Spleen (tissue), 11 donors: ENCODE data around the gene SCAF11. TPM values are rescaled to one million over a fixed set of nuclear protein-coding genes. Genes with fewer than 3 reads are reported as not detected.

Source experiments
- DNase-seq: peaks from one replicate; pipeline ENCODE4 v3.0.0-alpha.2; 2020
- H3K27ac ChIP-seq, 8 donors: fragments of 200-600 bp; sonication (generic) in 7 of 8; 1 replicate in 4 of 8; 2 replicates in 4 of 8; pipeline versions ENCODE4 v1.5.0 to v1.8.0; 2016 to 2021; ENCODE audit warnings: inconsistent platforms in 4 of 8, mild to moderate bottlenecking in 4 of 8, moderate library complexity in 1 of 8
- H3K27me3 ChIP-seq, 7 donors: fragments of 200-600 bp; sonication (generic) in 6 of 7; replicated peaks in 1 of 7; 1 replicate in 4 of 7; 2 replicates in 3 of 7; pipeline versions ENCODE4 v1.5.0 to v1.8.0; 2016 to 2021; ENCODE audit warnings: inconsistent platforms in 3 of 7, mild to moderate bottlenecking in 1 of 7
- H3K36me3 ChIP-seq, 6 donors: fragments of 200-600 bp; sonication (generic) in 5 of 6; 1 replicate in 4 of 6; 2 replicates in 2 of 6; pipeline versions ENCODE4 v1.5.0 to v1.8.0; 2016 to 2021; ENCODE audit warnings: inconsistent platforms in 2 of 6
- H3K4me1 ChIP-seq, 6 donors: fragments of 200-600 bp; sonication (generic) in 5 of 6; 1 replicate in 3 of 6; 2 replicates in 3 of 6; pipeline versions ENCODE4 v1.5.0 to v1.8.0; 2016 to 2021; ENCODE audit warnings: inconsistent platforms in 3 of 6
- H3K4me3 ChIP-seq, 8 donors: fragments of 200-600 bp; sonication (generic) in 7 of 8; 1 replicate in 4 of 8; 2 replicates in 4 of 8; pipeline versions ENCODE4 v1.5.0 to v1.8.0; 2016 to 2021; ENCODE audit warnings: inconsistent platforms in 4 of 8, mild to moderate bottlenecking in 4 of 8, moderate library complexity in 2 of 8
- H3K9me3 ChIP-seq, 8 donors: fragments of 200-600 bp; sonication (generic) in 7 of 8; 1 replicate in 4 of 8; 2 replicates in 4 of 8; pipeline versions ENCODE4 v1.5.0 to v1.8.0; 2016 to 2021; ENCODE audit warnings: inconsistent platforms in 4 of 8
- CTCF ChIP-seq, 11 experiments: fragments of 200-600 bp in 7 of 11; fragments of 450-650 bp in 4 of 11; sonication (generic) in 4 of 11; IDR thresholded peaks in 8 of 11; conservative IDR thresholded peaks in 3 of 11; 1 replicate in 7 of 11; 2 replicates in 4 of 11; pipeline versions ENCODE4 v1.4.0 to v1.8.0; 2016 to 2021; ENCODE audit warnings: antibody characterized with exemption in 11 of 11, inconsistent platforms in 4 of 11, mild to moderate bottlenecking in 1 of 11
- POLR2A ChIP-seq, 3 donors: fragments of 450-650 bp; IDR thresholded peaks; one replicate each; pipeline ENCODE4 v1.5.1; 2017; ENCODE audit warnings: antibody characterized with exemption in 3 of 3, mild to moderate bottlenecking in 1 of 3
- POLR2AphosphoS5 ChIP-seq, 3 donors: sonication (generic); formaldehyde crosslinking; IDR thresholded peaks; one replicate each; pipeline ENCODE4 v1.5.1; 2017; ENCODE audit warnings: antibody characterized with exemption in 3 of 3
- WGBS, 5 donors: extraction: QIAGEN DNeasy Blood & Tissue Kit in 3 of 5; methylation state at CpG; one replicate each; pipeline versions ENCODE4 v1.1.5 to v1.1.7; 2013 to 2018; 5-methylcytosine and 5-hydroxymethylcytosine counted together
- intact Hi-C: fragments of 100-400 bp; cut with DNase I; formaldehyde crosslinking; loops from one replicate; pipeline ENCODE4 v1.15.0; 2023; ENCODE audit warnings: low total_unique reads
- polyA plus RNA-seq, 3 donors: library from polyadenylated mRNA; stranded (reverse); fragments of 200-250 nt; gene quantifications; one replicate each; pipeline ENCODE4 v1.2.1, GENCODE V29; 2013
- total RNA-seq, 7 donors: library from RNA; depleted of rRNA in 3 of 7; stranded (reverse); fragments of >200 nt in 3 of 7; fragmentation: NEBNext Ultra II Directional in 4 of 7; extraction: Animal tissue kit (Norgen Biotek cat#: 25700) in 4 of 7; gene quantifications; one replicate each; pipeline versions ENCODE4 v1.1.0 to v1.2.1, GENCODE V29; 2016 to 2021
- donor health status: healthy with polysubstance abuse.
- donor health status: DM: no; HTN: no; CAD: no; lungs with moderate emphysema.
- donor health status: DM: no; HTN: no; CAD: no.
- donor health status: Bipolar disorder and iron deficiency.
- donor health status: healthy.
- donor health status: DM: no; HTN: no; CAD: no.
- donor health status: DM: yes; HTN: yes; CAD: no.

The SCAF11 gene
- total and polyA plus RNA-seq, 10 donors = 30.0 to 249 (median 170) TPM

GRCh38 chr12:45978108-45978507, 12.3 kb downstream of the SCAF11 start:
- H3K27me3 ChIP-seq = no peaks in the 10 kb centered on the region
- peaks cover 31 to 100% (median 89%) of the 10 kb centered on the region in 6 donors for H3K4me1 ChIP-seq
- no peaks in the 10 kb centered on the region for H3K9me3 ChIP-seq
- peaks cover 0 to 9% (median 0%) of the 10 kb centered on the region in 6 donors for H3K36me3 ChIP-seq
- WGBS, 5 donors = 85 to 96% (median 86%) methylated on average over 2 of the region's 2 CpGs
- no peak for DNase-seq
- no peak overlapping the region for H3K4me3 ChIP-seq
- intact Hi-C loops = no loop called here
- no peak overlapping the region for H3K27ac ChIP-seq
- TF ChIP-seq CTCF (IDR thresholded peaks at IDR 0.05 in 8 of 11, conservative IDR thresholded peaks at IDR 0.05 in 3 of 11) (no peak), POLR2A (IDR thresholded peaks at IDR 0.05) (no peak), POLR2AphosphoS5 (IDR thresholded peaks at IDR 0.05) (no peak)

GRCh38 chr12:45977620-45978019, 12.8 kb downstream of the SCAF11 start:
- intact Hi-C loops = no loop called here
- no peak for TF ChIP-seq CTCF (IDR thresholded peaks at IDR 0.05 in 8 of 11, conservative IDR thresholded peaks at IDR 0.05 in 3 of 11)
- TF ChIP-seq POLR2AphosphoS5 (IDR thresholded peaks at IDR 0.05) = no peak
- TF ChIP-seq POLR2A (IDR thresholded peaks at IDR 0.05) = no peak
- Histone ChIP-seq H3K9me3 (no peaks in the 10 kb centered on the region), H3K36me3 (peaks cover 0 to 9% (median 0%) of the 10 kb centered on the region in 6 donors), H3K27me3 (no peaks in the 10 kb centered on the region), H3K4me3 (no peak overlapping the region), H3K4me1 (peaks cover 33 to 99% (median 86%) of the 10 kb centered on the region in 6 donors), H3K27ac (no peak overlapping the region)
- DNase-seq = no peak

- Histone ChIP-seq H3K9me3 (no peaks in the 10 kb centered on the region), H3K4me1 (peaks cover 31 to 99% (median 83%) of the 10 kb centered on the region in 6 donors), H3K4me3 (no peak overlapping the region), H3K27me3 (no peaks in the 10 kb centered on the region), H3K36me3 (peaks cover 0 to 27% (median 0%) of the 10 kb centered on the region in 6 donors), H3K27ac (no peak overlapping the region)
- TF ChIP-seq CTCF (IDR thresholded peaks at IDR 0.05 in 8 of 11, conservative IDR thresholded peaks at IDR 0.05 in 3 of 11) = no peak
- TF ChIP-seq POLR2A (IDR thresholded peaks at IDR 0.05) = no peak
- no peak for TF ChIP-seq POLR2AphosphoS5 (IDR thresholded peaks at IDR 0.05)
- 91 to 97% (median 93%) methylated on average over 6 of the region's 6 CpGs for WGBS, 5 donors
- intact Hi-C loops = no loop called here
- DNase-seq = no peak
Observed at GRCh38 chr12:45975506-45975905, 14.9 kb downstream of the SCAF11 start.

DNA sequence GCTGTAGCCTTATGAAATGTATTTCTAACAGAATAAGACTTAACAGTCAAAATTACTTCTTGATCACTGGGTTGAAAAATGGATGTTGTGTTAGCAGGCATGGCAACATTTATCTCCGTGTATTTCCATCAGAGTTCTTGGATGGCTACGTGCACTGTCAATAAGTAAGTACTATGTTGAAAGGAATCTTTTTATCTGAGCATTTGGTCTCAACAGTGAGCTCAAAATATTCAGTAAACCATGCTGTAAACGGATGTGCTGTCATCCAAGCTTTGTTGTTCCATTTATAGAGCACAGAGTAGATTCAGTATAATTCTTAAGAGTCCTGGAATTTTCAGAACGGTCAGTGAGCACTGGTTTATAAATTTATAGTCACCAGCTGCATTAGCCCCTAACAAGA, 15.5 kb downstream of the SCAF11 start:
- H3K27ac ChIP-seq = peak overlapping the region in 1 of 8 donors; percentile 3
- 85 to 93% (median 91%) methylated on average over 4 of the region's 4 CpGs for WGBS, 5 donors
- H3K27me3 ChIP-seq = no peaks in the 10 kb centered on the region
- peaks cover 30 to 99% (median 77%) of the 10 kb centered on the region in 6 donors for H3K4me1 ChIP-seq
- no peaks in the 10 kb centered on the region for H3K9me3 ChIP-seq
- peaks cover 0 to 28% (median 0%) of the 10 kb centered on the region in 6 donors for H3K36me3 ChIP-seq
- DNase-seq = no peak
- no peak overlapping the region for H3K4me3 ChIP-seq
- intact Hi-C loops = no loop called here
- TF ChIP-seq POLR2A (IDR thresholded peaks at IDR 0.05) (no peak), CTCF (IDR thresholded peaks at IDR 0.05 in 8 of 11, conservative IDR thresholded peaks at IDR 0.05 in 3 of 11) (no peak), POLR2AphosphoS5 (IDR thresholded peaks at IDR 0.05) (no peak)
